RWPE1 (cell line): Measurements from ENCODE around the gene GLIS1.

Experiments used
- CTCF ChIA-PET: fragments of 350-600 bp; sonication (Branson Sonifier 250); formaldehyde crosslinking; extraction: SDS; loops from one replicate; lab custom pipeline; 2021; lab: Yijun Ruan, JAX
- POLR2A ChIA-PET: fragments of 400-600 bp; formaldehyde crosslinking; extraction: SDS; loops from one replicate; lab custom pipeline; 2020; ENCODE audit warnings: antibody characterized with exemption; ENCODE audit not compliant: low non-redundant PET; lab: Yijun Ruan, JAX
- DNase-seq: peaks from one replicate; pipeline ENCODE4 v3.0.0; 2012; ENCODE audit warnings: low spot score
- H3K27ac ChIP-seq: fragments of 450-650 bp; 2 replicates; pipeline ENCODE4 v1.5.1; 2017
- CTCF ChIP-seq: fragments of 450-650 bp; conservative IDR thresholded peaks from 2 replicates; pipeline ENCODE4 v1.5.1; 2017; ENCODE audit warnings: low read depth, mild to moderate bottlenecking

GLIS1 gene

GRCh38 chr1:53631622-53632310, 107.2 kb downstream of the GLIS1 start:
- H3K27ac ChIP-seq = no peak overlapping the region
- ChIA-PET POLR2A (no interaction called here), CTCF (no interaction called here)
- no peak for DNase-seq
- no peak for TF ChIP-seq CTCF

- no peak for TF ChIP-seq CTCF
- no peak for DNase-seq
- POLR2A ChIA-PET = no interaction called here
- CTCF ChIA-PET = interaction anchor here (0.6 kb wide), 1 partner anchor 206 kb away, joined by 4 read pairs; no protein-coding TSS in a partner anchor
- H3K27ac ChIP-seq = no peak overlapping the region
Measured at GRCh38 chr1:53629101-53629691, 109.8 kb downstream of the GLIS1 start.

GRCh38 chr1:53628286-53628955, 110.5 kb downstream of the GLIS1 start:
- TF ChIP-seq CTCF = no peak
- H3K27ac ChIP-seq = no peak overlapping the region
- DNase-seq = no peak
- POLR2A ChIA-PET = no interaction called here
- CTCF ChIA-PET = no interaction called here

- no peak overlapping the region for H3K27ac ChIP-seq
- ChIA-PET POLR2A (no interaction called here), CTCF (no interaction called here)
- DNase-seq = no peak
- no peak for TF ChIP-seq CTCF
Measured at GRCh38 chr1:53627666-53628065, 111.3 kb downstream of the GLIS1 start.

GRCh38 chr1:53627031-53627430, 111.9 kb downstream of the GLIS1 start:
- no peak for DNase-seq
- H3K27ac ChIP-seq = no peak overlapping the region
- no peak for TF ChIP-seq CTCF
- ChIA-PET POLR2A (no interaction called here), CTCF (no interaction called here)

GRCh38 chr1:53626616-53627015, 112.3 kb downstream of the GLIS1 start:
- no peak for DNase-seq
- CTCF ChIA-PET = interaction anchor here (0.6 kb wide), 1 partner anchor 13 kb away, joined by 3 read pairs; no protein-coding TSS in a partner anchor
- POLR2A ChIA-PET = no interaction called here
- no peak overlapping the region for H3K27ac ChIP-seq
- no peak for TF ChIP-seq CTCF
